H9 (cell line): ENCODE data around the gene ARHGAP30. TPM values are rescaled to one million over a fixed set of nuclear protein-coding genes. Genes with fewer than 3 reads are reported as not detected.

ENCODE experiments used
- DNase-seq: peaks from one replicate; pipeline ENCODE4 v3.0.0-alpha.2; 2017
- H2AFZ ChIP-seq: one replicate; pipeline ENCODE4 v1.6.1; 2013; ENCODE audit warnings: mild to moderate bottlenecking, low read length, control low read depth, moderate library complexity
- H2AK5ac ChIP-seq: 2 replicates; pipeline ENCODE4 v1.6.1; 2013; ENCODE audit warnings: low read length, control low read depth, mixed read lengths; ENCODE audit not compliant: insufficient read length
- H2BK120ac ChIP-seq: one replicate; pipeline ENCODE4 v1.6.1; 2013; ENCODE audit warnings: low read depth, mild to moderate bottlenecking, low read length, control low read depth, inconsistent platforms; ENCODE audit not compliant: poor library complexity, severe bottlenecking
- H2BK12ac ChIP-seq: 2 replicates; pipeline ENCODE4 v1.6.1; 2013; ENCODE audit warnings: low read length, control low read depth, mixed read lengths, low read depth; ENCODE audit not compliant: insufficient read length
- H2BK15ac ChIP-seq: 2 replicates; pipeline ENCODE4 v1.6.1; 2013; ENCODE audit warnings: low read depth, low read length, control low read depth
- H2BK20ac ChIP-seq: one replicate; pipeline ENCODE4 v1.6.1; 2013; ENCODE audit warnings: low read depth, mild to moderate bottlenecking, low read length, control low read depth, inconsistent platforms; ENCODE audit not compliant: poor library complexity, severe bottlenecking
- H2BK5ac ChIP-seq: 2 replicates; pipeline ENCODE4 v1.6.1; 2013; ENCODE audit warnings: low read length, control low read depth, mixed read lengths; ENCODE audit not compliant: insufficient read length
- H3K14ac ChIP-seq: 2 replicates; pipeline ENCODE4 v1.6.1; 2013; ENCODE audit warnings: low read length, control low read depth; ENCODE audit not compliant: insufficient read depth
- H3K18ac ChIP-seq: 2 replicates; pipeline ENCODE4 v1.6.1; 2013; ENCODE audit warnings: low read depth, mild to moderate bottlenecking, mixed read lengths, low read length, control low read depth; ENCODE audit not compliant: insufficient read length
- H3K23ac ChIP-seq: 2 replicates; pipeline ENCODE4 v1.6.1; 2013; ENCODE audit warnings: low read length, control low read depth, mixed read lengths, low read depth; ENCODE audit not compliant: insufficient read length
- H3K23me2 ChIP-seq: 2 replicates; pipeline ENCODE4 v1.6.1; 2013; ENCODE audit warnings: low read depth, mild to moderate bottlenecking, mixed read lengths, low read length, control low read depth; ENCODE audit not compliant: insufficient read length, poor library complexity, severe bottlenecking
- H3K27ac ChIP-seq: 2 replicates; pipeline ENCODE4 v1.5.1; 2013; ENCODE audit warnings: low read length, control low read depth, mixed read lengths, low read depth; ENCODE audit not compliant: insufficient read length
- H3K27me3 ChIP-seq: 2 replicates; pipeline ENCODE4 v1.6.1; 2013; ENCODE audit warnings: low read length, control low read depth, inconsistent platforms; ENCODE audit not compliant: insufficient read depth
- H3K4ac ChIP-seq: 2 replicates; pipeline ENCODE4 v1.6.1; 2013; ENCODE audit warnings: low read depth, mild to moderate bottlenecking, control low read depth, inconsistent platforms, low read length, moderate library complexity
- H3K4me1 ChIP-seq: 2 replicates; pipeline ENCODE4 v1.6.1; 2013; ENCODE audit warnings: low read length, control low read depth, inconsistent platforms; ENCODE audit not compliant: insufficient read depth
- H3K4me2 ChIP-seq: 2 replicates; pipeline ENCODE4 v1.6.1; 2013; ENCODE audit warnings: low read length, control low read depth, mixed read lengths; ENCODE audit not compliant: insufficient read length, insufficient read depth
- H3K56ac ChIP-seq: 2 replicates; pipeline ENCODE4 v1.6.1; 2013; ENCODE audit warnings: low read depth, mild to moderate bottlenecking, mixed read lengths, low read length, control low read depth; ENCODE audit not compliant: insufficient read length
- H3K79me1 ChIP-seq: 2 replicates; pipeline ENCODE4 v1.6.1; 2013; ENCODE audit warnings: low read depth, mild to moderate bottlenecking, moderate library complexity, low read length, control low read depth, inconsistent platforms; ENCODE audit not compliant: insufficient read depth, poor library complexity, severe bottlenecking
- H3K79me2 ChIP-seq: 2 replicates; pipeline ENCODE4 v1.6.1; 2013; ENCODE audit warnings: low read length, control low read depth, inconsistent platforms; ENCODE audit not compliant: insufficient read depth
- H3K9ac ChIP-seq: 2 replicates; pipeline ENCODE4 v1.6.1; 2013; ENCODE audit warnings: low read length, control low read depth, mixed read lengths; ENCODE audit not compliant: insufficient read length; ENCODE audit errors: extremely low read depth
- H3K9me3 ChIP-seq: one replicate; pipeline ENCODE4 v1.6.1; 2013; ENCODE audit warnings: low read depth, low read length, inconsistent platforms; ENCODE audit not compliant: control insufficient read depth
- H3T11ph ChIP-seq: one replicate; pipeline ENCODE4 v1.6.1; 2013; ENCODE audit warnings: mild to moderate bottlenecking, low read length, control low read depth, inconsistent platforms
- H4K20me1 ChIP-seq: one replicate; pipeline ENCODE4 v1.6.1; 2013; ENCODE audit not compliant: control insufficient read depth, insufficient read length, insufficient read depth
- H4K5ac ChIP-seq: 2 replicates; pipeline ENCODE4 v1.6.1; 2013; ENCODE audit warnings: low read depth, mild to moderate bottlenecking, mixed read lengths, low read length, control low read depth; ENCODE audit not compliant: insufficient read length
- H4K8ac ChIP-seq: replicated peaks from 2 replicates; pipeline ENCODE4 v1.6.1; 2013; ENCODE audit warnings: low read length, control low read depth, mixed read lengths, low read depth; ENCODE audit not compliant: insufficient read length
- H4K91ac ChIP-seq: 2 replicates; pipeline ENCODE4 v1.6.1; 2013; ENCODE audit warnings: low read depth, mild to moderate bottlenecking, moderate library complexity, mixed read lengths, low read length, control low read depth; ENCODE audit not compliant: insufficient read length
- H3K27ac Mint-ChIP-seq, 3 experiments: 2 replicates in 2 of 3; 3 replicates in 1 of 3; pipeline ENCODE4 v1.8.0; 2020 to 2021; ENCODE audit warnings: mixed read lengths in 3 of 3, mild to moderate bottlenecking in 1 of 3, moderate library complexity in 1 of 3
- H3K27me3 Mint-ChIP-seq: 2 replicates; pipeline ENCODE4 v1.8.0; 2021; ENCODE audit warnings: low read depth, mild to moderate bottlenecking, moderate library complexity, mixed read lengths
- H3K36me3 Mint-ChIP-seq, 3 experiments: 2 replicates in 2 of 3; 3 replicates in 1 of 3; pipeline ENCODE4 v1.8.0; 2020 to 2021; ENCODE audit warnings: low read depth in 3 of 3, mixed read lengths in 3 of 3; ENCODE audit not compliant: insufficient read depth in 1 of 3
- H3K4me1 Mint-ChIP-seq, 2 experiments: 2 replicates each; pipeline ENCODE4 v1.8.0; 2020; ENCODE audit warnings: mixed read lengths in 2 of 2
- H3K4me3 Mint-ChIP-seq, 2 experiments: 2 replicates in 1 of 2; 3 replicates in 1 of 2; pipeline ENCODE4 v1.8.0; 2020 to 2021; ENCODE audit warnings: mild to moderate bottlenecking in 2 of 2, mixed read lengths in 2 of 2, moderate library complexity in 1 of 2
- H3K9me3 Mint-ChIP-seq, 2 experiments: 2 replicates in 1 of 2; 3 replicates in 1 of 2; pipeline ENCODE4 v1.8.0; 2020; ENCODE audit warnings: mild to moderate bottlenecking in 2 of 2, mixed read lengths in 2 of 2, moderate library complexity in 1 of 2
- CTCF ChIP-seq: fragments of 200-600 bp; sonication (generic); conservative IDR thresholded peaks from 3 replicates; pipeline ENCODE4 v1.8.0; 2021; ENCODE audit warnings: antibody characterized with exemption, mild to moderate bottlenecking
- WGBS: extraction: QIAGEN DNeasy Blood & Tissue Kit; methylation state at CpG from one replicate; pipeline ENCODE4 v1.1.7; 2013; ENCODE audit warnings: missing lambda C conversion rate, low lambda C conversion rate, mixed read lengths; ENCODE audit not compliant: insufficient read length; ENCODE audit errors: extremely low coverage; 5-methylcytosine and 5-hydroxymethylcytosine counted together
- total RNA-seq: library from RNA; stranded (reverse); gene quantifications from 2 replicates; pipeline ENCODE4 v1.2.1, GENCODE V29; 2021

Gene ARHGAP30
- total RNA-seq, 1 experiment from 2014 or later, result 0.13 TPM

GRCh38 chr1:161021970-161022353, 47.7 kb downstream of the ARHGAP30 start:
- no peaks in the 10 kb centered on the region for H3K9me3 ChIP-seq
- peaks cover 12% of the 10 kb centered on the region for H3K4me1 ChIP-seq
- H2AFZ ChIP-seq, result no peak overlapping the region
- DNase-seq, result no peak
- no peaks in the 10 kb centered on the region for H3K27me3 ChIP-seq
- no peak overlapping the region for H4K5ac ChIP-seq
- H3K4me2 ChIP-seq, result peak overlapping the region; percentile 54
- Mint-ChIP-seq H3K27ac (peak overlapping the region; percentile 98 to 100 (median 99)), H3K4me3 (peak overlapping the region; percentile 87 to 96), H3K27me3 (no peaks in the 10 kb centered on the region), H3K36me3 (peaks cover 2 to 7% (median 4%) of the 10 kb centered on the region in 3 experiments; a peak in 3 of 7 replicates), H3K9me3 (no peaks in the 10 kb centered on the region; a peak in 1 of 5 replicates), H3K4me1 (peaks cover 43 to 52% of the 10 kb centered on the region in 2 experiments)
- peaks cover 8% of the 10 kb centered on the region for H3K23me2 ChIP-seq
- no peak overlapping the region for H2BK12ac ChIP-seq
- no peak overlapping the region for H3K14ac ChIP-seq
- no peak overlapping the region for H3K27ac ChIP-seq
- no peak overlapping the region for H3K9ac ChIP-seq
- H3K79me2 ChIP-seq, result peaks cover 31% of the 10 kb centered on the region
- no peak overlapping the region for H3K18ac ChIP-seq
- no peak overlapping the region for H3K4ac ChIP-seq
- no peak overlapping the region for H4K91ac ChIP-seq
- no CpG with 5 or more reads among the region's 2 CpGs for WGBS
- no peak overlapping the region for H2AK5ac ChIP-seq
- no peak overlapping the region for H2BK20ac ChIP-seq
- no peaks in the 10 kb centered on the region for H4K20me1 ChIP-seq
- H3K56ac ChIP-seq, result no peak overlapping the region
- H2BK15ac ChIP-seq, result no peak overlapping the region
- H4K8ac ChIP-seq, result no peak overlapping the region
- no peak for TF ChIP-seq CTCF
- no peak overlapping the region for H3K23ac ChIP-seq
- no peaks in the 10 kb centered on the region for H3K79me1 ChIP-seq
- no peak overlapping the region for H2BK120ac ChIP-seq
- H3T11ph ChIP-seq, result no peak overlapping the region
- no peak overlapping the region for H2BK5ac ChIP-seq
